ENCODE measurements around the gene KCNIP1. TPM values are rescaled to one million over a fixed set of nuclear protein-coding genes. Genes with fewer than 3 reads are reported as not detected.

KCNIP1 gene
- total RNA-seq, 2 donors from 2014 or later: not detected

DNA sequence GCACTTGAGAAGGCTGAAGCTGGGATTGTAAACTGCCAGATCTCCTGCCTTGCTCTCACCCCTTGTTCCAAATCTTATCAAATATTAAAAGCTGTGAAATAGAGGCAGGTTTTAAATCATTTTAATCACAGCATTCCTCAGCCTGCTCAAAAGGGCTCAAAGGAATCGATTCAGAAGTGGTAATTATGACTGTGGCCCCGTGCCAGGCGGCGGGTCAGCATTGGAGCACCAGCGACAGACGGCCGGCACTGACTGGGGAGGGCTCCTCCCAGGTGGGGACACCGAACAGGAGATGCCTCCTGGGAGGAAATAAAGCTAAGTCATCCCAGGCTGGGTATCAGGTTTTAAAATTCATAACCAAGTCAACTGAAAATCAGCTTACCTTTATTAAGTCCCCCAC is 66.7 kb downstream of the KCNIP1 start:
- peaks cover under 1% of the 10 kb centered on the region for H3K9me3 Mint-ChIP-seq
- no peak overlapping the region for H3K27ac Mint-ChIP-seq
- peak; percentile 29 for DNase-seq
- H3K36me3 ChIP-seq (ENCODE audit: control insufficient read depth, insufficient read depth, low read length): no peaks in the 10 kb centered on the region
- H3K4me3 Mint-ChIP-seq: no peak overlapping the region
- TF ChIP-seq, protein P1, sequence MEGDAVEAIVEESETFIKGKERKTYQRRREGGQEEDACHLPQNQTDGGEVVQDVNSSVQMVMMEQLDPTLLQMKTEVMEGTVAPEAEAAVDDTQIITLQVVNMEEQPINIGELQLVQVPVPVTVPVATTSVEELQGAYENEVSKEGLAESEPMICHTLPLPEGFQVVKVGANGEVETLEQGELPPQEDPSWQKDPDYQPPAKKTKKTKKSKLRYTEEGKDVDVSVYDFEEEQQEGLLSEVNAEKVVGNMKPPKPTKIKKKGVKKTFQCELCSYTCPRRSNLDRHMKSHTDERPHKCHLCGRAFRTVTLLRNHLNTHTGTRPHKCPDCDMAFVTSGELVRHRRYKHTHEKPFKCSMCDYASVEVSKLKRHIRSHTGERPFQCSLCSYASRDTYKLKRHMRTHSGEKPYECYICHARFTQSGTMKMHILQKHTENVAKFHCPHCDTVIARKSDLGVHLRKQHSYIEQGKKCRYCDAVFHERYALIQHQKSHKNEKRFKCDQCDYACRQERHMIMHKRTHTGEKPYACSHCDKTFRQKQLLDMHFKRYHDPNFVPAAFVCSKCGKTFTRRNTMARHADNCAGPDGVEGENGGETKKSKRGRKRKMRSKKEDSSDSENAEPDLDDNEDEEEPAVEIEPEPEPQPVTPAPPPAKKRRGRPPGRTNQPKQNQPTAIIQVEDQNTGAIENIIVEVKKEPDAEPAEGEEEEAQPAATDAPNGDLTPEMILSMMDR (conservative IDR thresholded peaks at IDR 0.05): no peak
- no peaks in the 10 kb centered on the region for H3K27me3 Mint-ChIP-seq (ENCODE audit: insufficient read depth)
- H3K27ac ChIP-seq (ENCODE audit: low read depth, low read length): no peak overlapping the region
- no peaks in the 10 kb centered on the region for H3K27me3 ChIP-seq (ENCODE audit: control insufficient read depth, insufficient read depth, low read length, poor library complexity, severe bottlenecking)
- H3K9me3 ChIP-seq (ENCODE audit: control insufficient read depth, low read length): no peaks in the 10 kb centered on the region
- no peaks in the 10 kb centered on the region for H3K4me1 Mint-ChIP-seq
- no peaks in the 10 kb centered on the region for H3K4me1 ChIP-seq (ENCODE audit: control insufficient read depth, insufficient read depth, low read length)
- 95 to 98% methylated on average over 8 of the region's 8 CpGs for WGBS, 2 experiments (ENCODE audit: insufficient coverage in 1 of 2, insufficient read length in 1 of 2)
- no peak overlapping the region for H3K4me3 ChIP-seq (ENCODE audit: low read length)
- no peaks in the 10 kb centered on the region for H3K36me3 Mint-ChIP-seq (ENCODE audit: low read depth)
- H3K9ac ChIP-seq (ENCODE audit: extremely low read depth, low read length, poor library complexity, severe bottlenecking): no peak overlapping the region

DNA sequence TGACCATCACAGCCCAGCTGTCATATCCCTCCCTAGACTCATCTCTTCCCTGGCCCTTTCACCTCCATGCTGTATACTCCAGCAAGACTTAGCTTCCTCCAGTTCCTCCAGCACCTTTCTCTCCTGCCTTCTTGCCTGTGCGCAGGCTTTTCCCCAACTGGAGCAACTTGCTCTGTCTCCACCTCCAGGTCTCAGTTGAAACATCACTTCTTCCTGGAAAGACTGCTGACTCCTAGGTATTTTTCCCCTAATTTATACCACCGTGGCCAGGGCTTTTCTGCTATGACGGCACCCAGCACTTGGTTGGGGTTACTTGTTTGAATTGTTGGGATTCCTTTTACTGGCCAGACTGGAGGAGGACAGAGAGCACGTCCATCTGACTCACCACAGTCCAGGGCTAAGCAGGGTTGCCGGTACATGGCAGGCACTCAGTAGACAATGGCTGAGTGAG is 67.5 kb downstream of the KCNIP1 start:
- no peak overlapping the region for H3K4me3 Mint-ChIP-seq
- H3K36me3 ChIP-seq (ENCODE audit: control insufficient read depth, insufficient read depth, low read length): no peaks in the 10 kb centered on the region
- DNase-seq: peak; percentile 51
- 84 to 100% methylated on average over 2 to 5 of the region's 5 CpGs for WGBS, 2 experiments (ENCODE audit: insufficient coverage in 1 of 2, insufficient read length in 1 of 2)
- H3K27ac Mint-ChIP-seq: no peak overlapping the region
- H3K9me3 Mint-ChIP-seq: peaks cover 6% of the 10 kb centered on the region
- no peak overlapping the region for H3K27ac ChIP-seq (ENCODE audit: low read depth, low read length)
- H3K27me3 ChIP-seq (ENCODE audit: control insufficient read depth, insufficient read depth, low read length, poor library complexity, severe bottlenecking): no peaks in the 10 kb centered on the region
- no peaks in the 10 kb centered on the region for H3K9me3 ChIP-seq (ENCODE audit: control insufficient read depth, low read length)
- TF ChIP-seq, protein P1 (conservative IDR thresholded peaks at IDR 0.05): peak; percentile 25
- no peak overlapping the region for H3K9ac ChIP-seq (ENCODE audit: extremely low read depth, low read length, poor library complexity, severe bottlenecking)
- H3K36me3 Mint-ChIP-seq (ENCODE audit: low read depth): no peaks in the 10 kb centered on the region
- peaks cover 2% of the 10 kb centered on the region for H3K27me3 Mint-ChIP-seq (ENCODE audit: insufficient read depth)
- no peaks in the 10 kb centered on the region for H3K4me1 ChIP-seq (ENCODE audit: control insufficient read depth, insufficient read depth, low read length)
- no peaks in the 10 kb centered on the region for H3K4me1 Mint-ChIP-seq
- no peak overlapping the region for H3K4me3 ChIP-seq (ENCODE audit: low read length)

DNA sequence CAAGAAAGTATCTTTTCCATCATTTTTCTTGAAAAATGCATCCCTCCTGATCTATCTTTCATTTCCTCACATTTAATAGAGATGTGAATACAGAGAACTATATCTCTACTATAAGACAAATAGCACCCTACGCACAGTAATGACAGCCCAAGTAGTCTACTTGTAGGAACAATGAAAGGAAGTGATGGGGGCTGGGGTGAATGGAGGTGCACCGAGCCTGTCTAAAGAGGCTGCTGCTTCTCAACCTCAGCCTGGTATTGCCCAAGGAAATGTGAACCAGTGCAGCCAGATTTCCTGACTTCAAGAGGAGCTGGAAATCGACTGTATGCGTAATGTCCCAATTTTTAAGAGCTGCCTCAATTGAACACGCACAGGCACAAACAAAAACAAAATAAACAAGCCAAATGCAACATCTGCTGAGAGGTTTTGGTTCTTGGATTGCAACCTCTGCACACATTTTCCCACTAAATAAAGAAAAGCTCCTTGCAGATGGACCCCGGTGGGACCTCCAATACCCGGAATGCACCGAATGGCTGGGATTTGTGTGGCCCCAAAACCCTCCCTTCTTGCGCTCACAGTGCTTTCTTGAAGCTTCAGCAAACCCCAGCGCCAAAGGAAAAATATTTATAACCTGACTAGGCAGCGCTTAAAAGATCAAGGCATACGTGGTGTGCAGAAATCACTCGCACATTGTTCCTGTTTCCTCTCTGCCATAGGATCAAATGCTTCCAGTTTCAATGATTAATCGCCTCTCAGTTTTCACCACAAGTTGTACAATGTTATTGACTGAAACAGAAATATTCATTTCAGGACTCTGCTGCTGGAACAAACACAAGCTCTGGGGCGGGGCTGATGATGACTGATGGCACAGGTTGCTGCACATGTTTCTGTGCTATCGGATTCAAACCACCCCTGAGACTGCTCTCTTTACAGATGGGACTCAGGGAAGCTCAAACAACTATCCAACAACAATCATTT is 68.3 kb downstream of the KCNIP1 start:
- WGBS, 2 experiments (ENCODE audit: insufficient coverage in 1 of 2, insufficient read length in 1 of 2): 91 to 92% methylated on average over 9 to 16 of the region's 16 CpGs
- no peak overlapping the region for H3K27ac Mint-ChIP-seq
- H3K9me3 Mint-ChIP-seq: peaks cover 6% of the 10 kb centered on the region
- no peaks in the 10 kb centered on the region for H3K36me3 Mint-ChIP-seq (ENCODE audit: low read depth)
- Histone ChIP-seq H3K27ac (ENCODE audit: low read depth, low read length) (no peak overlapping the region), H3K4me1 (ENCODE audit: control insufficient read depth, insufficient read depth, low read length) (no peaks in the 10 kb centered on the region), H3K4me3 (ENCODE audit: low read length) (no peak overlapping the region), H3K9ac (ENCODE audit: extremely low read depth, low read length, poor library complexity, severe bottlenecking) (no peak overlapping the region), H3K36me3 (ENCODE audit: control insufficient read depth, insufficient read depth, low read length) (no peaks in the 10 kb centered on the region), H3K9me3 (ENCODE audit: control insufficient read depth, low read length) (no peaks in the 10 kb centered on the region), H3K27me3 (ENCODE audit: control insufficient read depth, insufficient read depth, low read length, poor library complexity, severe bottlenecking) (no peaks in the 10 kb centered on the region)
- H3K4me1 Mint-ChIP-seq: no peaks in the 10 kb centered on the region
- DNase-seq: no peak
- TF ChIP-seq, protein P1 (conservative IDR thresholded peaks at IDR 0.05): no peak
- peaks cover 2% of the 10 kb centered on the region for H3K27me3 Mint-ChIP-seq (ENCODE audit: insufficient read depth)
- no peak overlapping the region for H3K4me3 Mint-ChIP-seq
